Trophoblast cell (in vitro differentiated cells and primary cell): ENCODE data around the gene PLPPR3.
A peak's percentile ranks its signal among the peaks of the same experiment; 100 is the strongest.

Experiments
- DNase-seq, 2 donors: peaks; one replicate each; pipeline ENCODE4 v3.0.0-alpha.2; 2016
- H2AFZ ChIP-seq: 2 replicates; pipeline ENCODE4 v1.6.1; 2013; ENCODE audit warnings: low read length, moderate library complexity, mild to moderate bottlenecking; ENCODE audit not compliant: insufficient read depth, poor library complexity
- H2AK5ac ChIP-seq: 2 replicates; pipeline ENCODE4 v1.6.1; 2013; ENCODE audit warnings: mild to moderate bottlenecking, low read length
- H2BK120ac ChIP-seq: 2 replicates; pipeline ENCODE4 v1.6.1; 2013; ENCODE audit warnings: low read length, mild to moderate bottlenecking, moderate library complexity; ENCODE audit not compliant: insufficient read depth, poor library complexity
- H2BK12ac ChIP-seq: 2 replicates; pipeline ENCODE4 v1.6.1; 2013; ENCODE audit warnings: mild to moderate bottlenecking, low read length, moderate library complexity
- H2BK5ac ChIP-seq: 2 replicates; pipeline ENCODE4 v1.6.1; 2013; ENCODE audit warnings: low read length, low read depth, moderate library complexity, mild to moderate bottlenecking; ENCODE audit not compliant: poor library complexity
- H3K14ac ChIP-seq: 2 replicates; pipeline ENCODE4 v1.6.1; 2013; ENCODE audit warnings: mild to moderate bottlenecking, low read length
- H3K18ac ChIP-seq: 2 replicates; pipeline ENCODE4 v1.6.1; 2013; ENCODE audit warnings: mild to moderate bottlenecking, low read length
- H3K23ac ChIP-seq: 2 replicates; pipeline ENCODE4 v1.6.1; 2013; ENCODE audit warnings: low read length
- H3K27ac ChIP-seq: 2 replicates; pipeline ENCODE4 v1.5.1; 2013; ENCODE audit warnings: low read depth, mild to moderate bottlenecking, inconsistent platforms, low read length, moderate library complexity
- H3K27me3 ChIP-seq: 2 replicates; pipeline ENCODE4 v1.6.1; 2013; ENCODE audit warnings: inconsistent platforms, mild to moderate bottlenecking, low read length, moderate library complexity; ENCODE audit not compliant: insufficient read depth
- H3K36me3 ChIP-seq, 2 experiments: 1 replicate in 1 of 2; 2 replicates in 1 of 2; pipeline ENCODE4 v1.6.1; 2013; ENCODE audit warnings: low read length in 2 of 2, mild to moderate bottlenecking in 2 of 2, moderate library complexity in 1 of 2; ENCODE audit not compliant: insufficient read depth in 2 of 2, control insufficient read depth in 1 of 2
- H3K4ac ChIP-seq: 2 replicates; pipeline ENCODE4 v1.6.1; 2013; ENCODE audit warnings: low read depth, mild to moderate bottlenecking, low read length, moderate library complexity
- H3K4me1 ChIP-seq, 2 experiments: 1 replicate in 1 of 2; 2 replicates in 1 of 2; pipeline ENCODE4 v1.6.1; 2013; ENCODE audit warnings: low read length in 2 of 2, mild to moderate bottlenecking in 2 of 2, moderate library complexity in 1 of 2; ENCODE audit not compliant: insufficient read depth in 2 of 2, control insufficient read depth in 1 of 2
- H3K4me2 ChIP-seq: 2 replicates; pipeline ENCODE4 v1.6.1; 2013; ENCODE audit warnings: inconsistent platforms, mild to moderate bottlenecking, low read length, moderate library complexity
- H3K4me3 ChIP-seq: 2 replicates; pipeline ENCODE4 v1.5.1; 2013; ENCODE audit warnings: mild to moderate bottlenecking, low read depth, low read length, inconsistent platforms
- H3K79me1 ChIP-seq: one replicate; pipeline ENCODE4 v1.6.1; 2013; ENCODE audit warnings: low read length
- H3K79me2 ChIP-seq: 2 replicates; pipeline ENCODE4 v1.6.1; 2013; ENCODE audit warnings: low read length, mild to moderate bottlenecking; ENCODE audit not compliant: control insufficient read depth, insufficient read depth, poor library complexity
- H3K9ac ChIP-seq: 2 replicates; pipeline ENCODE4 v1.6.1; 2013; ENCODE audit warnings: mild to moderate bottlenecking, low read length
- H3K9me3 ChIP-seq: 2 replicates; pipeline ENCODE4 v1.6.1; 2013; ENCODE audit warnings: low read depth, mild to moderate bottlenecking, control low read depth, inconsistent platforms, low read length; ENCODE audit not compliant: insufficient read depth
- H4K12ac ChIP-seq: 2 replicates; pipeline ENCODE4 v1.6.1; 2013; ENCODE audit warnings: low read depth, mild to moderate bottlenecking, low read length, moderate library complexity
- H4K8ac ChIP-seq: 2 replicates; pipeline ENCODE4 v1.6.1; 2013; ENCODE audit warnings: low read depth, mild to moderate bottlenecking, low read length, moderate library complexity
- H4K91ac ChIP-seq: one replicate; pipeline ENCODE4 v1.6.1; 2013; ENCODE audit warnings: low read depth, mild to moderate bottlenecking, low read length, moderate library complexity
- WGBS: extraction: QIAGEN DNeasy Blood & Tissue Kit; methylation state at CpG from one replicate; pipeline ENCODE4 v1.1.7; 2013; ENCODE audit warnings: missing lambda C conversion rate; ENCODE audit not compliant: insufficient read length, insufficient coverage; ENCODE audit errors: extremely low coverage; 5-methylcytosine and 5-hydroxymethylcytosine counted together

The PLPPR3 gene

DNA sequence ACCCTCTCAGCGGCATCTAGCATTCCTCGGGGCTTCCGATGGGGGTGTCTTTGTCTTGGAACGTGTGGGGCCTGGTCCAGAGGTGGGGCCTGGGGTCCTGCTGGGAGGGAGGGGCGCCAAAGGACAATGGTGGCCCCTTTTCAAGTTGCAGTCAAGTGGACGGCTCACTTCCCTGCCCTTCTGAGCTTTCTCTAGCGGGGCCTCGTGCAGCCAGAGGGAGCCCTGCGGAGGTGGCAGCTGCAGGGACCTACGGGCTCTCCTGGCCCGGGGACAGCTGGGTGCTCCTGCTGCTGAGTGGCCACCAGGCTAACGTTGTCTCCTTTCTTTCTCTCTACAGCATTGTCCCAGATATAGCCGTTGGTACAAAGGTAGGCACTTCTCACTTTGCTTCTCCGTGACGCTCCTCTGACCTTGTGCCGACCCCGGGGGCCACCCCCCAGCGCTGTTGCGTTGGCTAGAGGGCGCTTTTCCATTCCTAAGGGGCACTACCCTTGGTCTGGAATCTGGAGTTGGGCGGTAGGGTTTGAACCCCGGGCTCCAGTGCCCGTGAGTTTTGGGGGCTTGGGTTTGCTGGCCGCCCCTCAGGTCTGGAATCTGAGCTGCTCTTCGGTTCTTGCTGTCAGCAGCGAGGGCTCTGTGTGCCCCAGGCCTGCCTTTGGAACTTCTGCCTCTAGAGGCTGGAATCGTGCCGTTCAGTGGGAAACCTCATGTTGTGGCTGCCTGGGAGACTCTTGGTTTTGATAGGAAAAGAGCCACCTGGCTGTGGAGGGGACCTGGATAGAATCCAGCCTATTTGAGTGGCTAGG lies 22.5 kb downstream of the PLPPR3 start:
- Histone ChIP-seq H4K91ac (peak overlapping the region; percentile 33), H3K9ac (peak overlapping the region; percentile 98), H3K79me2 (peaks cover 62% of the 10 kb centered on the region), H3K4me3 (peak overlapping the region; percentile 98), H3K4ac (peak overlapping the region; percentile 100), H2BK12ac (no peak overlapping the region), H2AK5ac (peak overlapping the region; percentile 25), H2BK5ac (peak overlapping the region; percentile 90), H2BK120ac (peak overlapping the region; percentile 69), H4K8ac (no peak overlapping the region), H4K12ac (peak overlapping the region; percentile 20), H3K4me2 (peak overlapping the region; percentile 91), H3K27me3 (no peaks in the 10 kb centered on the region), H3K4me1 (peaks cover 28 to 30% of the 10 kb centered on the region in 2 experiments), H3K18ac (no peak overlapping the region), H3K14ac (peak overlapping the region; percentile 93), H3K23ac (no peak overlapping the region), H2AFZ (peak overlapping the region; percentile 10), H3K36me3 (peaks cover 53 to 56% of the 10 kb centered on the region in 2 experiments), H3K27ac (peak overlapping the region; percentile 98), H3K79me1 (peaks cover 23% of the 10 kb centered on the region), H3K9me3 (no peaks in the 10 kb centered on the region)
- peak; percentile 55 to 79 for DNase-seq
- no CpG with 5 or more reads among the region's 28 CpGs for WGBS

GRCh38 chr19:798415-799075 lies 23.2 kb downstream of the PLPPR3 start:
- Histone ChIP-seq H3K79me1 (peaks cover 23% of the 10 kb centered on the region), H2BK120ac (peak overlapping the region; percentile 69), H2BK12ac (no peak overlapping the region), H3K27me3 (no peaks in the 10 kb centered on the region), H3K36me3 (peaks cover 45 to 49% of the 10 kb centered on the region in 2 experiments), H3K9me3 (no peaks in the 10 kb centered on the region), H2AK5ac (peak overlapping the region; percentile 86), H3K18ac (peak overlapping the region; percentile 79), H3K23ac (no peak overlapping the region), H2BK5ac (peak overlapping the region; percentile 90), H3K4ac (peak overlapping the region; percentile 100), H3K4me3 (peak overlapping the region; percentile 98), H3K4me1 (peaks cover 28 to 30% of the 10 kb centered on the region in 2 experiments), H3K79me2 (peaks cover 55% of the 10 kb centered on the region), H4K91ac (peak overlapping the region; percentile 94), H2AFZ (peak overlapping the region; percentile 5), H3K4me2 (peak overlapping the region; percentile 91), H4K8ac (peak overlapping the region; percentile 51), H3K14ac (peak overlapping the region; percentile 93), H3K9ac (peak overlapping the region; percentile 98), H3K27ac (peak overlapping the region; percentile 98), H4K12ac (peak overlapping the region; percentile 47)
- WGBS = no CpG with 5 or more reads among the region's 44 CpGs
- peak in 1 of 2 donors; percentile 28 for DNase-seq

- H3K9me3 ChIP-seq = no peaks in the 10 kb centered on the region
- peak overlapping the region; percentile 93 for H3K14ac ChIP-seq
- peak overlapping the region; percentile 98 for H3K9ac ChIP-seq
- peak overlapping the region; percentile 86 for H2AK5ac ChIP-seq
- no peak overlapping the region for H4K12ac ChIP-seq
- WGBS = no CpG with 5 or more reads among the region's 129 CpGs
- peak overlapping the region; percentile 94 for H4K91ac ChIP-seq
- H2BK5ac ChIP-seq = peak overlapping the region; percentile 90
- peaks cover 28 to 30% of the 10 kb centered on the region in 2 experiments for H3K4me1 ChIP-seq
- peaks cover 23% of the 10 kb centered on the region for H3K79me1 ChIP-seq
- H2BK12ac ChIP-seq = no peak overlapping the region
- DNase-seq = peak; percentile 73 to 92
- H3K4me3 ChIP-seq = peak overlapping the region; percentile 98
- no peak overlapping the region for H3K23ac ChIP-seq
- H3K36me3 ChIP-seq = peaks cover 37 to 41% of the 10 kb centered on the region in 2 experiments
- peak overlapping the region; percentile 51 for H4K8ac ChIP-seq
- no peaks in the 10 kb centered on the region for H3K27me3 ChIP-seq
- peak overlapping the region; percentile 100 for H3K4ac ChIP-seq
- peaks cover 48% of the 10 kb centered on the region for H3K79me2 ChIP-seq
- peak overlapping the region; percentile 79 for H3K18ac ChIP-seq
- H2BK120ac ChIP-seq = peak overlapping the region; percentile 69
- no peak overlapping the region for H2AFZ ChIP-seq
- H3K27ac ChIP-seq = peak overlapping the region; percentile 98
- peak overlapping the region; percentile 91 for H3K4me2 ChIP-seq
These were observed 24.0 kb downstream of the PLPPR3 start for GRCh38 chr19:797528-798414.
